ENCODE data around the gene TNIP1.

TNIP1 gene, protein sequence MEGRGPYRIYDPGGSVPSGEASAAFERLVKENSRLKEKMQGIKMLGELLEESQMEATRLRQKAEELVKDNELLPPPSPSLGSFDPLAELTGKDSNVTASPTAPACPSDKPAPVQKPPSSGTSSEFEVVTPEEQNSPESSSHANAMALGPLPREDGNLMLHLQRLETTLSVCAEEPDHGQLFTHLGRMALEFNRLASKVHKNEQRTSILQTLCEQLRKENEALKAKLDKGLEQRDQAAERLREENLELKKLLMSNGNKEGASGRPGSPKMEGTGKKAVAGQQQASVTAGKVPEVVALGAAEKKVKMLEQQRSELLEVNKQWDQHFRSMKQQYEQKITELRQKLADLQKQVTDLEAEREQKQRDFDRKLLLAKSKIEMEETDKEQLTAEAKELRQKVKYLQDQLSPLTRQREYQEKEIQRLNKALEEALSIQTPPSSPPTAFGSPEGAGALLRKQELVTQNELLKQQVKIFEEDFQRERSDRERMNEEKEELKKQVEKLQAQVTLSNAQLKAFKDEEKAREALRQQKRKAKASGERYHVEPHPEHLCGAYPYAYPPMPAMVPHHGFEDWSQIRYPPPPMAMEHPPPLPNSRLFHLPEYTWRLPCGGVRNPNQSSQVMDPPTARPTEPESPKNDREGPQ

DNA sequence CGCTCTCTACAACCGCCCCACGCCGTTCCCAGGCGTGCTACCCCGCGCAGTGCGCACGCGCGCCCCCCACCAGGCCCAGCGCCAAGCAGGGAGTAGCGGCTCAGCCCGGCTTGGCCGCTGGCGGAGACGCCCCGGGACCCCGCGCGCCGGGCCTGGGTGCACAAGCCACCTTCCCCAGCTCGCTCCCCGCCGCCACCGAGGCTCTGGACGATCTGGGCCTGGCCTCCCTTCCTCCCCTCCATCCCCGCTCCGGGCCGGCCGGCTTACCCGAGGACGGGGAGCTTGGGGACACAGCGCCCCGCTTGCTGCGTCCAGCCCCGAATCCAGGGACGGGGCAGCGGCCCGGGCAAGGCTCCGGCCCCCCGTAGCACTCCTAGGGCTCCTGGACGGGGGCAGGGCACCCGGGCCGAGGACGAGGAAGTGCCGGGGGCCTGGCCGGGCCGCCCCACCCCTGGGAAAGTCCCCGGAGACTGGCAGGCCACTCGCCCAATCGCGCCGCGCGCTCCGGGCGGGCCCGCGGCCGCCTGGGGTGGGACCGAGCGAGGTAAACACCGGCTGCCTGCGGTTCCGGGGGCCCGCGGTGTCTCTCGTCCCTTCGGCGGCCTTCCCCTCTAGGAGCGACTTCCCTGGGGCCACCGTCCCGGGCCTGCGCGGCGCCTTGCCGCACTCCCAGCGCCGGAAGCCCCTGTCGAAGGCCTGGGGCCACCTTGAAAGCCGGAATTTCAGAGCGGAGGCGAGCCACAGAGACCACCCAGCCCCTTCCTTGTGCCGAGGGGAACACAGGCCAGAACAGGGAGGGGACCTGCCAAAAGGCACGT, at the start of gene TNIP1:
TSS of gene TNIP1 (minus strand) at position 422 of the 818 bp plus-strand sequence. CDS start 15,939 bp downstream, outside the sequence.
- DNase-seq (ENCODE audit: low read depth in 3 of 3, low spot score in 1 of 3): peak; percentile 87 to 95 (median 92)

GRCh38 chr5:151130235-151130921, 49.5 kb upstream of the TNIP1 start:
- DNase-seq (ENCODE audit: low read depth in 3 of 3, low spot score in 1 of 3): no peak

- DNase-seq (ENCODE audit: low read depth in 3 of 3, low spot score in 1 of 3): no peak
Measured at GRCh38 chr5:151128817-151129216, 48.0 kb upstream of the TNIP1 start.

DNA sequence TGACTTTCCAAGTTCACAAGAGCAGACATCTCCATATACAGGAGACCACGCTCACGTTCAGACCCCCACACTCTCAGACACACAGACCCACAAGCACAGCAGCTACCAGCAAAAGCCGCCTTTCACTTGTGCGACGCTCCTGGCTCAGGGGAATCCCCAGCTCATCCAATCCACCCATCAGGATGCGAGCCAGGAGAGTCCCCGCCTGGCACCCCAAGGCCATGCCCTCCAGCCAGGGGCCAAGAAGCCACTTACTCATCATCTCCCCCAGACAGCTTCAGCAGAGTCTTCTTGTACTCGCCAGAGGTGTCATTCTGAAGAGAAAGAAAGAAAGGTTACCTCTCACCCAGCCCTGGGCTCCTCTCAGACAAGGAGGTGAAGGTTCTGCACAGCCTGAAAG, 47.1 kb upstream of the TNIP1 start:
- DNase-seq (ENCODE audit: low read depth in 3 of 3, low spot score in 1 of 3): no peak

GRCh38 chr5:151126199-151126645, 45.4 kb upstream of the TNIP1 start:
- peak in 2 of 3 donors; percentile 35 to 55 for DNase-seq (ENCODE audit: low read depth in 3 of 3, low spot score in 1 of 3)

GRCh38 chr5:151125421-151125820, 44.6 kb upstream of the TNIP1 start:
- no peak for DNase-seq (ENCODE audit: low read depth in 3 of 3, low spot score in 1 of 3)

DNA sequence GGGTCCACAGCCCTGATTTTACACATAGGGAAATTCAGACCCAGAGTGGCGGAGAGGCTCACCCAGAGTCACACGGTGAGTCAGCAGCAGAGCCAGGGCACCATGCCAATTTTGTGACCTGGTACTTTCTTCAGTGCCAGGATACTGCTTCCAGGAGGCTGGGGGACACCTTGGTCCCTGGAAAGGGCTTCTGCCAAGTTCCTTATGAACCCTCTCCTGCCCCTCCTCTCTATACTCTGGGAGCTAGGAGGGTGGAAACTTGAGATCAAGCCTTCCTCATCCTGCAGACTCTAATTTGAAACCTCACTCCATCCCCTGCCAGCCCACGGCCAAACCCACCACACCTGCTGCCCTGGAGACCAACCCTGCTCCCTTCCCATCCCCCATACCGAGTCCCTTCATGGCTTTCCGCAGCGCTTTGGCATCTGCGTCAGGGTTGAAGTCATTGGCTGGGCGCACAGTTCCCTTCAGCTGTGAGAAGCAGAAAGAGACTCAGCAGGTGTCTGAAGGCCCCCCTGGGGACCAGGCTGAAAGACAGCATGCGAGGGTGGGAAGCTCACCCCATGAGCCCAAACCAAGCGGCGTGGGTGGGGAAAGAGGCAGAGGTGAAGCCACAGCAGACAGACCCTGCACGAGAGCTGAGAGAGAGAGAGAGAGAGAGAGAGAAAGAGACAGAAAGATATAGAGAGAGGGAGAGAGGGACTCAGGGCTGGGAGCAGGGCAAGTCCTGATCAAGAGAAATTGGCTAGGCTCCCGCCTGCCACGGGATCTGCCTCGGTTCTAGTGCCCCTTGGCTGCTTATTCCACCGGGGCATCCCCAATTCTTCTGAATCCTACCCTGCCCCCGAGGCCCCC, 43.3 kb upstream of the TNIP1 start:
- peak in 1 of 3 donors; percentile 25 for DNase-seq (ENCODE audit: low read depth in 3 of 3, low spot score in 1 of 3)

- no peak for DNase-seq (ENCODE audit: low read depth in 3 of 3, low spot score in 1 of 3)
Measured at GRCh38 chr5:151122828-151123227, 42.0 kb upstream of the TNIP1 start.

- DNase-seq (ENCODE audit: low read depth in 3 of 3, low spot score in 1 of 3): no peak
Measured at GRCh38 chr5:151121665-151122064, 40.8 kb upstream of the TNIP1 start.

DNA sequence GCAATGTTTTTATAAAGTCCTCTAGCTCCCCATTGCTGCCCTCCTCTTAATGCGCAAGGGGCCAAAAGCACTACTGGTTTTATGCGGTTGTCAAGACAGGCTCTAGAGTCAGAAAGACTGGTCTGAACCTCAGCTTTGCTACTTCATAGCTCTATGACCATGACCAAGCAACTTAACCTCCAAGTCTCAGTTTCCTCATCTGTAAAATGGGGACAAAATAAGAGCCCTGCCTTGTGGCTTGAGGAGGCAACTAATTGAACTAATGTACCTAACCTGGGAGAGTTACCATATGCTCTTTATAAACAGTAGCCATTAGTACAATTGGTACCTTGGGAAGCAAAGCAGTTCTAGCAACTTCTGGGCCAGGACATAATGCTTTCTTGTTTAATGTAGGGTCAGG, 40.3 kb upstream of the TNIP1 start:
- no peak for DNase-seq (ENCODE audit: low read depth in 3 of 3, low spot score in 1 of 3)

DNA sequence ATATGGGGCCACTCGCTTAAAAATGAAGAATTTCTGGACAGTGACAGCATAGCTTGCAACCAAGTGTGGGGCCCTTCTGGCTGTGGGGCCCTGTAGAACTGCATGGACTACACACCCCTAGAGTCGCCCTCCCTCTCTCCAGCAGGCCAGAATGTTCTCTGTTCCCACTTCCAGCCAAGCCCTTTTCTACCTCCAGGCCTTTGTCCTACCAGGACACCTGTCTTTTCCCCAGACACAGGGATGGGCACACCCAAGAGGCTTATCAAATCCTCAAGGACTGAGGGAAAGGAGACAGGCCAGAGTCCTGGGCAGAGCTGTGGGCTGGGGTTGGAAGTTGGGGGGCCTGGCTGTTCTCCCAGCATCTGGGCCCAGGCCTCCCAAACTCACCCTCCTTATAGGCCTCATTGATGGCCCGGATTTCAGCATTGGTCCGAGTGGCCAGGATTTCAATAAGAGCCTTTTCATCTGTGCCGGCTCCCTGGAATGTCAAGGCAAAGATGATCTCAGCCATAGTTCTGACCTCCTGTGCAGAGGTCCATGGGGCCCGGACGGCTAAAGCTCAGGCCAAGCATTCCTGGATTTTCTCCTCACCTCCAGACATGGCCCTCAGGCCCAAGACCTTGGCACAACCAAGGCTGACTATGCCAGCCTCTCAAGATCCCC, 38.2 kb upstream of the TNIP1 start:
- DNase-seq (ENCODE audit: low read depth in 3 of 3, low spot score in 1 of 3): no peak

GRCh38 chr5:151115272-151115905, 34.6 kb upstream of the TNIP1 start:
- peak; percentile 21 to 70 (median 39) for DNase-seq (ENCODE audit: low read depth in 3 of 3, low spot score in 1 of 3)

DNA sequence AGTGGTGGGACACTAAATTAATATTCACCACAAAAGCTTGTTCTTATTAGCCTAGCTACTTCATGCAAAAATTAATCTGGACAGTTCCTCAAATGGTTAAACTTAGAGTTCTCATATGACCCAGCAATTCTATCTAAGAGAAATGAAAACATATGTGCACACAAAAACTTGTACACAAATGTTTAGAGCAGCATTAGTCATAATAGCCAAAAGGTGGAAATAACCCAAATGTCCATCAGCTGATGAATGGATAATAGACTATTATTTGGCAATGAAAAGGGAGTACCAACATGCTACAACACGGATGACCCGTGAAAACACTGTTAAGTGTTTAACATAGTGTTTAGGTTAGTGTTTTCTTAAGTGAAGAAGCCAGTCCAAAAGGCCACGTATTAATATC, 32.8 kb upstream of the TNIP1 start:
- DNase-seq (ENCODE audit: low read depth in 3 of 3, low spot score in 1 of 3): no peak

DNA sequence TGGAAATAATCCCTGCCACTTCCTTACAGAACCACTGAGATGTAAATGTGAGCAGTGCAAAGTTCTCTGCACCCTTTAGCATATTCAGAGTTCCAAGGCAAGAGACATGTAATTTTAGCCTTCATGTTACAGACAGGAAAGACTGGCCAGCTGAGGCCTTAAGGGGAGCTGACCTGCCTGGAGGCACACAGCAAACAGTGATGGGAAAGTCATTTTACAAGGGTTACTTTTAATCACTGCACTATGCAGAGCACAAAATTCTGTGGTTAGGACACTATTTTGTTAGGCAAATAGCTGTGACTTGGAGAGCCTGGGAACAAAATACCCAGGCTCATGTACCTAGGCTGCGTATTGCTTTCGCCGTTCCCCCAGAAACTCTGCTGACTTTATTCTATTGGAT, 30.2 kb upstream of the TNIP1 start:
- DNase-seq (ENCODE audit: low read depth in 3 of 3, low spot score in 1 of 3): no peak

- no peak for DNase-seq (ENCODE audit: low read depth in 3 of 3, low spot score in 1 of 3)
Measured at GRCh38 chr5:151110122-151110681, 29.4 kb upstream of the TNIP1 start.

- no peak for DNase-seq (ENCODE audit: low read depth in 3 of 3, low spot score in 1 of 3)
Measured at GRCh38 chr5:151108566-151108965, 27.7 kb upstream of the TNIP1 start.

GRCh38 chr5:151107738-151108520, 27.1 kb upstream of the TNIP1 start:
- no peak for DNase-seq (ENCODE audit: low read depth in 3 of 3, low spot score in 1 of 3)

DNA sequence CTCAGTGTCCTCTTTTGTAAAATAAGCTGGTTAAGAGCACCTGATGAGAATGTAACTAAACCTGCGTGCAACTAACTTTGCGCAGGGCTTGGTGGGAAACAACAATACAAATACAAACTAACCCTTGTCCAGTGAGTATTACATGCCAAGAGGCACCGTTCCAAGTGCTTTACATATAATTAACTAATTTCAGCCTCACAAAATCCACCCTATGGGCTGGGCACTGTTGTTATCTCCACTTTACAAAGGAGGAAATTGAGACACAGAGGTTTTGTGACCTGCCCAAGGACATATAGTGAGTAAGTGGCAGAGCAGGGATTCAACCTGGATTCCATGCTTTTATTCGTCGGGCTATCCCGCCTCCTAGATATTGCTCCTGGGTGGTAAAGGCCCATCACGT, 26.2 kb upstream of the TNIP1 start:
- DNase-seq (ENCODE audit: low read depth in 3 of 3, low spot score in 1 of 3): no peak

All from stimulated activated CD4-positive, alpha-beta T cell treated with anti-CD3 and anti-CD28 coated beads, TNF-alpha, amount 100 ng/mL, for 1 hour (primary cell).